K562 (cell line): ENCODE data around the gene UBE2L6. TPM values are rescaled to one million over a fixed set of nuclear protein-coding genes. Genes with fewer than 3 reads are reported as not detected.

ENCODE experiments used
- JUND ChIP-seq, 2 experiments: IDR thresholded peaks; 2 replicates in 1 of 2; 3 replicates in 1 of 2; pipeline ENCODE4 v1.6.1; 2011; ENCODE audit warnings: borderline replicate concordance in 2 of 2, low read depth in 2 of 2, low read length in 2 of 2, improper control_type of control experiment in 1 of 2, missing biosample characterization in 1 of 2, missing genetic modification characterization in 1 of 2, missing genetic modification reagents in 1 of 2
- polyA plus RNA-seq, 8 experiments: library from polyadenylated mRNA; depleted of rRNA in 4 of 8; stranded (reverse) in 5 of 8; unstranded in 3 of 8; fragments of >200 nt; fragmentation: Nextera tagmentation in 2 of 8; fragmentation: Illumina TruSeq in 1 of 8; extraction: Ambion mirVana in 2 of 8; extraction: Trizol in 1 of 8; gene quantifications; 2 replicates each; pipeline versions ENCODE4 v1.2.1 to v1.2.3, GENCODE V29; 2011 to 2014; ENCODE audit warnings: inconsistent platforms in 1 of 8, missing spikeins in 1 of 8
- total RNA-seq, 7 experiments: library from RNA; depleted of rRNA in 6 of 7; stranded (reverse); fragments of >200 nt in 6 of 7; fragmentation: Illumina TruSeq in 2 of 7; extraction: Trizol in 2 of 7; gene quantifications; 2 replicates each; pipeline versions ENCODE4 v1.2.1 to v1.2.3, GENCODE V29; 2011 to 2021; ENCODE audit warnings: low replicate concordance in 1 of 7
- TF ChIP-seq, protein P1 (sequence below), 2 experiments: fragments of 450-650 bp in 1 of 2; sonication (generic) in 1 of 2; formaldehyde crosslinking in 1 of 2; IDR thresholded peaks; 2 replicates each; pipeline versions ENCODE4 v1.7.1 to v1.9.0; 2016 to 2022; ENCODE audit warnings: inconsistent platforms in 1 of 2, mild to moderate bottlenecking in 1 of 2, missing genetic modification reagents in 1 of 2

Gene UBE2L6
- total and polyA plus RNA-seq, 9 of the 15 experiments (the other 6 are each of a cell fraction or from before 2014, with no cell fraction given): 5.9 to 24.9 (median 9.7) TPM

DNA sequence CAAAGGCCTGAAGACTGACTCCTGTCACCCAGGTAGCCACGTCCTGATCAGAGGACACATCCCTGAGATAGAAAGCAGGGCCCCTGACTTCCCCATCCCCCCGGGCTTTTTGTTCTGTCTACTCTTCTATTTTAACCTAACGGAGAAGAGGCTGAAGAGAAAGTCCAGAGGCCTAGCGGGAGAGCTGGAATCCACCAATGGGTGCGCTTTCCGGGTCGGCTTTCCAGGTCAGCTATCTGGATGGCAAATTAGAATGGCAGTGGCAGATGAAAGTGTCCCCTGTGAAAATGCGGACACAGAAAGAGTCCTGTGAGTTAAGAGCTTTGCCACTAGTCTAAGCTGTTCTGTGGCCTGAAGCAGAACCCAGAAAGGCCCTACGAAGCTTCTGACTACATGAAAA lies 16.9 kb upstream of the UBE2L6 start (continued):
- TF ChIP-seq, protein P1, sequence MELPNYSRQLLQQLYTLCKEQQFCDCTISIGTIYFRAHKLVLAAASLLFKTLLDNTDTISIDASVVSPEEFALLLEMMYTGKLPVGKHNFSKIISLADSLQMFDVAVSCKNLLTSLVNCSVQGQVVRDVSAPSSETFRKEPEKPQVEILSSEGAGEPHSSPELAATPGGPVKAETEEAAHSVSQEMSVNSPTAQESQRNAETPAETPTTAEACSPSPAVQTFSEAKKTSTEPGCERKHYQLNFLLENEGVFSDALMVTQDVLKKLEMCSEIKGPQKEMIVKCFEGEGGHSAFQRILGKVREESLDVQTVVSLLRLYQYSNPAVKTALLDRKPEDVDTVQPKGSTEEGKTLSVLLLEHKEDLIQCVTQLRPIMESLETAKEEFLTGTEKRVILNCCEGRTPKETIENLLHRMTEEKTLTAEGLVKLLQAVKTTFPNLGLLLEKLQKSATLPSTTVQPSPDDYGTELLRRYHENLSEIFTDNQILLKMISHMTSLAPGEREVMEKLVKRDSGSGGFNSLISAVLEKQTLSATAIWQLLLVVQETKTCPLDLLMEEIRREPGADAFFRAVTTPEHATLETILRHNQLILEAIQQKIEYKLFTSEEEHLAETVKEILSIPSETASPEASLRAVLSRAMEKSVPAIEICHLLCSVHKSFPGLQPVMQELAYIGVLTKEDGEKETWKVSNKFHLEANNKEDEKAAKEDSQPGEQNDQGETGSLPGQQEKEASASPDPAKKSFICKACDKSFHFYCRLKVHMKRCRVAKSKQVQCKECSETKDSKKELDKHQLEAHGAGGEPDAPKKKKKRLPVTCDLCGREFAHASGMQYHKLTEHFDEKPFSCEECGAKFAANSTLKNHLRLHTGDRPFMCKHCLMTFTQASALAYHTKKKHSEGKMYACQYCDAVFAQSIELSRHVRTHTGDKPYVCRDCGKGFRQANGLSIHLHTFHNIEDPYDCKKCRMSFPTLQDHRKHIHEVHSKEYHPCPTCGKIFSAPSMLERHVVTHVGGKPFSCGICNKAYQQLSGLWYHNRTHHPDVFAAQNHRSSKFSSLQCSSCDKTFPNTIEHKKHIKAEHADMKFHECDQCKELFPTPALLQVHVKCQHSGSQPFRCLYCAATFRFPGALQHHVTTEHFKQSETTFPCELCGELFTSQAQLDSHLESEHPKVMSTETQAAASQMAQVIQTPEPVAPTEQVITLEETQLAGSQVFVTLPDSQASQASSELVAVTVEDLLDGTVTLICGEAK (IDR thresholded peaks at IDR 0.05): no peak
- TF ChIP-seq, protein P1 (CRISPR knock-in tag; IDR thresholded peaks at IDR 0.05): no peak
- no peak for TF ChIP-seq JUND (IDR thresholded peaks at IDR 0.05; ENCODE audit: borderline replicate concordance, low read depth, low read length)
- no peak for TF ChIP-seq JUND (tag; IDR thresholded peaks at IDR 0.05; ENCODE audit: borderline replicate concordance, low read depth, low read length)
